Measurements from ENCODE around the gene AFF1. TPM values are rescaled to one million over a fixed set of nuclear protein-coding genes. Genes with fewer than 3 reads are reported as not detected.
A peak's percentile ranks its signal among the peaks of the same experiment; 100 is the strongest.

The AFF1 gene
- total RNA-seq, 1 donor from 2014 or later: 58.2 TPM

- Mint-ChIP-seq H3K27ac (ENCODE audit: unreplicated experiment) (no peak overlapping the region), H3K36me3 (ENCODE audit: low read depth, unreplicated experiment) (peaks cover 1% of the 10 kb centered on the region), H3K4me1 (ENCODE audit: low read depth, unreplicated experiment) (peaks cover 16% of the 10 kb centered on the region), H3K4me3 (ENCODE audit: unreplicated experiment) (no peak overlapping the region), H3K27me3 (ENCODE audit: low read depth, unreplicated experiment) (no peaks in the 10 kb centered on the region), H3K9me3 (ENCODE audit: unreplicated experiment) (no peaks in the 10 kb centered on the region)
- Histone ChIP-seq H3K9me3 (ENCODE audit: insufficient read depth, low read depth, low read length) (no peaks in the 10 kb centered on the region), H3K27me3 (ENCODE audit: insufficient read depth, low read length) (no peaks in the 10 kb centered on the region), H2AFZ (ENCODE audit: low read depth, low read length) (no peak overlapping the region), H4K20me1 (ENCODE audit: insufficient read depth, low read length) (no peaks in the 10 kb centered on the region), H3K27ac (ENCODE audit: low read depth, low read length) (no peak overlapping the region), H3K9ac (ENCODE audit: low read length) (no peak overlapping the region), H3K4me2 (ENCODE audit: low read length) (peak overlapping the region; percentile 28), H3K36me3 (ENCODE audit: insufficient read depth, low read length) (no peaks in the 10 kb centered on the region), H3K4me1 (ENCODE audit: insufficient read depth, low read length) (no peaks in the 10 kb centered on the region), H3K79me2 (ENCODE audit: insufficient read depth, low read length) (no peaks in the 10 kb centered on the region), H3K4me3 (ENCODE audit: insufficient read depth, low read depth, low read length) (no peak overlapping the region)
- no peak for TF ChIP-seq EZH2 (IDR thresholded peaks at IDR 0.05; ENCODE audit: insufficient read depth, low read length)
- no peak for TF ChIP-seq CTCF (IDR thresholded peaks at IDR 0.05; ENCODE audit: insufficient read depth, low read depth, low read length)
- FAIRE-seq: no peak
- no peak for DNase-seq (ENCODE audit: low read depth)
Measured at GRCh38 chr4:86968547-86968946, 33.7 kb downstream of the AFF1 start.

GRCh38 chr4:86970447-86971354 is 35.9 kb downstream of the AFF1 start:
- H3K27ac Mint-ChIP-seq (ENCODE audit: unreplicated experiment): no peak overlapping the region
- FAIRE-seq (no peak), DNase-seq (ENCODE audit: low read depth) (no peak)
- no peak overlapping the region for H2AFZ ChIP-seq (ENCODE audit: low read depth, low read length)
- H3K27me3 ChIP-seq (ENCODE audit: insufficient read depth, low read length): no peaks in the 10 kb centered on the region
- H3K4me3 ChIP-seq (ENCODE audit: insufficient read depth, low read depth, low read length): no peak overlapping the region
- H3K9ac ChIP-seq (ENCODE audit: low read length): no peak overlapping the region
- H3K36me3 ChIP-seq (ENCODE audit: insufficient read depth, low read length): no peaks in the 10 kb centered on the region
- no peak for TF ChIP-seq EZH2 (IDR thresholded peaks at IDR 0.05; ENCODE audit: insufficient read depth, low read length)
- TF ChIP-seq CTCF (IDR thresholded peaks at IDR 0.05; ENCODE audit: insufficient read depth, low read depth, low read length): no peak
- peaks cover 22% of the 10 kb centered on the region for H3K4me1 Mint-ChIP-seq (ENCODE audit: low read depth, unreplicated experiment)
- no peak overlapping the region for H3K4me3 Mint-ChIP-seq (ENCODE audit: unreplicated experiment)
- H3K36me3 Mint-ChIP-seq (ENCODE audit: low read depth, unreplicated experiment): no peaks in the 10 kb centered on the region
- H3K9me3 ChIP-seq (ENCODE audit: insufficient read depth, low read depth, low read length): no peaks in the 10 kb centered on the region
- H3K27me3 Mint-ChIP-seq (ENCODE audit: low read depth, unreplicated experiment): no peaks in the 10 kb centered on the region
- H3K4me1 ChIP-seq (ENCODE audit: insufficient read depth, low read length): no peaks in the 10 kb centered on the region
- H4K20me1 ChIP-seq (ENCODE audit: insufficient read depth, low read length): no peaks in the 10 kb centered on the region
- no peaks in the 10 kb centered on the region for H3K9me3 Mint-ChIP-seq (ENCODE audit: unreplicated experiment)
- no peaks in the 10 kb centered on the region for H3K79me2 ChIP-seq (ENCODE audit: insufficient read depth, low read length)
- H3K27ac ChIP-seq (ENCODE audit: low read depth, low read length): no peak overlapping the region
- H3K4me2 ChIP-seq (ENCODE audit: low read length): no peak overlapping the region

GRCh38 chr4:86971355-86971683 is 36.5 kb downstream of the AFF1 start:
- H4K20me1 ChIP-seq (ENCODE audit: insufficient read depth, low read length): no peaks in the 10 kb centered on the region
- TF ChIP-seq CTCF (IDR thresholded peaks at IDR 0.05; ENCODE audit: insufficient read depth, low read depth, low read length): no peak
- no peak for TF ChIP-seq EZH2 (IDR thresholded peaks at IDR 0.05; ENCODE audit: insufficient read depth, low read length)
- Mint-ChIP-seq H3K27me3 (ENCODE audit: low read depth, unreplicated experiment) (no peaks in the 10 kb centered on the region), H3K4me3 (ENCODE audit: unreplicated experiment) (no peak overlapping the region), H3K36me3 (ENCODE audit: low read depth, unreplicated experiment) (no peaks in the 10 kb centered on the region), H3K4me1 (ENCODE audit: low read depth, unreplicated experiment) (peaks cover 22% of the 10 kb centered on the region), H3K27ac (ENCODE audit: unreplicated experiment) (no peak overlapping the region), H3K9me3 (ENCODE audit: unreplicated experiment) (no peaks in the 10 kb centered on the region)
- H3K9me3 ChIP-seq (ENCODE audit: insufficient read depth, low read depth, low read length): no peaks in the 10 kb centered on the region
- H3K4me3 ChIP-seq (ENCODE audit: insufficient read depth, low read depth, low read length): no peak overlapping the region
- H2AFZ ChIP-seq (ENCODE audit: low read depth, low read length): no peak overlapping the region
- H3K79me2 ChIP-seq (ENCODE audit: insufficient read depth, low read length): no peaks in the 10 kb centered on the region
- H3K4me2 ChIP-seq (ENCODE audit: low read length): no peak overlapping the region
- no peaks in the 10 kb centered on the region for H3K36me3 ChIP-seq (ENCODE audit: insufficient read depth, low read length)
- DNase-seq (ENCODE audit: low read depth): no peak
- H3K4me1 ChIP-seq (ENCODE audit: insufficient read depth, low read length): no peaks in the 10 kb centered on the region
- no peak overlapping the region for H3K9ac ChIP-seq (ENCODE audit: low read length)
- no peak overlapping the region for H3K27ac ChIP-seq (ENCODE audit: low read depth, low read length)
- H3K27me3 ChIP-seq (ENCODE audit: insufficient read depth, low read length): no peaks in the 10 kb centered on the region
- FAIRE-seq: no peak
